Panc1 (cell line): Measurements from ENCODE around the gene FOXP2. TPM values are rescaled to one million over a fixed set of nuclear protein-coding genes. Genes with fewer than 3 reads are reported as not detected.

Experiments
- ATAC-seq: fragments of 200-7000 bp; cut with Tn5 transposase; 2 replicates; pipeline ENCODE4 v1.9.1; 2020; ENCODE audit warnings: mild to moderate bottlenecking, moderate library complexity
- BruUV-seq: library from RNA; stranded (reverse); fragments of 400-500 nt; replicated peaks from 2 replicates; lab custom pipeline; 2021; lab: Mats Ljungman, UMichigan
- CTCF ChIA-PET: fragments of 300-600 bp; sonication (Branson Sonifier 250); formaldehyde crosslinking; loops from one replicate; lab custom pipeline; 2022; ENCODE audit warnings: antibody characterized with exemption; lab: Charles Lee
- POLR2A ChIA-PET: fragments of 300-600 bp; sonication (Branson Sonifier 250); formaldehyde crosslinking; loops from one replicate; lab custom pipeline; 2022; ENCODE audit warnings: antibody characterized with exemption; lab: Charles Lee
- DNase-seq: peaks from one replicate; pipeline ENCODE4 v3.0.0-alpha.2; 2010; ENCODE audit warnings: low read depth, low spot score
- H3K27ac ChIP-seq: 2 replicates; pipeline ENCODE4 v1.5.1; 2011; ENCODE audit warnings: mild to moderate bottlenecking, low read length, inconsistent platforms
- H3K27me3 ChIP-seq: fragments of 200-500 bp; sonication (Bioruptor generic); 2 replicates; pipeline ENCODE4 v1.6.0; 2014; ENCODE audit warnings: low read length, inconsistent platforms; ENCODE audit not compliant: control insufficient read depth, insufficient read depth
- H3K36me3 ChIP-seq: fragments of 200-500 bp; sonication (Bioruptor generic); 2 replicates; pipeline ENCODE4 v1.5.1; 2014; ENCODE audit warnings: inconsistent platforms, mild to moderate bottlenecking, low read length, moderate library complexity; ENCODE audit not compliant: control insufficient read depth, insufficient read depth
- H3K4me1 ChIP-seq: 2 replicates; pipeline ENCODE4 v1.5.1; 2011; ENCODE audit warnings: inconsistent platforms, mild to moderate bottlenecking, low read length, moderate library complexity; ENCODE audit not compliant: control insufficient read depth, insufficient read depth
- H3K4me3 ChIP-seq, 2 experiments: 2 replicates each; pipeline ENCODE4 v1.5.1; 2011 to 2012; ENCODE audit warnings: low read depth in 2 of 2, low read length in 2 of 2, mild to moderate bottlenecking in 2 of 2, inconsistent platforms in 1 of 2, moderate library complexity in 1 of 2
- H3K9me3 ChIP-seq: fragments of 200-500 bp; sonication (Bioruptor generic); 2 replicates; pipeline ENCODE4 v1.5.1; 2014; ENCODE audit warnings: low read depth, mild to moderate bottlenecking, inconsistent platforms, low read length, moderate library complexity; ENCODE audit not compliant: control insufficient read depth, insufficient read depth
- CTCF ChIP-seq: fragments of 450-650 bp; IDR thresholded peaks from 2 replicates; pipeline ENCODE4 v1.5.1; 2017; ENCODE audit warnings: mild to moderate bottlenecking
- POLR2AphosphoS5 ChIP-seq: IDR thresholded peaks from 2 replicates; pipeline ENCODE4 v1.6.1; 2012; ENCODE audit warnings: mild to moderate bottlenecking, low read depth, low read length, moderate library complexity
- REST ChIP-seq, 2 experiments: IDR thresholded peaks; 2 replicates each; pipeline ENCODE4 v1.6.1; 2011 to 2012; ENCODE audit warnings: low read depth in 2 of 2, control low read depth in 1 of 2, low read length in 1 of 2, mild to moderate bottlenecking in 1 of 2, moderate library complexity in 1 of 2; ENCODE audit not compliant: insufficient read depth in 1 of 2
- SIN3A ChIP-seq: IDR thresholded peaks from 2 replicates; pipeline ENCODE4 v1.6.1; 2012; ENCODE audit warnings: low read depth, mild to moderate bottlenecking, low read length, moderate library complexity, borderline replicate concordance; ENCODE audit not compliant: insufficient read depth
- TCF7L2 ChIP-seq: IDR thresholded peaks from 2 replicates; pipeline ENCODE4 v1.6.1; 2011; ENCODE audit warnings: mild to moderate bottlenecking, low read depth, low read length, inconsistent platforms
- in situ Hi-C: cut with HindIII; loops from 2 replicates; pipeline ENCODE4 v1.10.0; 2016; ENCODE audit warnings: low sequenced_read_pairs, low pct_unique_long_range_greater_than_20kb
- intact Hi-C: fragments of 100-400 bp; cut with micrococcal nuclease; formaldehyde crosslinking; loops from one replicate; pipeline ENCODE4 v1.10.0; 2022; ENCODE audit not compliant: unreplicated experiment
- total RNA-seq: library from RNA; stranded (reverse); gene quantifications from one replicate; pipeline ENCODE4 v1.2.1, GENCODE V29; 2021; ENCODE audit not compliant: unreplicated experiment

The FOXP2 gene
- total RNA-seq, 1 experiment from 2014 or later = 0.54 TPM

- Histone ChIP-seq H3K9me3 (no peaks in the 10 kb centered on the region), H3K27me3 (no peaks in the 10 kb centered on the region), H3K36me3 (no peaks in the 10 kb centered on the region), H3K4me1 (no peaks in the 10 kb centered on the region; the same call in 1 of the 2 replicates), H3K27ac (no peak overlapping the region), H3K4me3 (no peak overlapping the region)
- no peak for TF ChIP-seq SIN3A
- no peak for TF ChIP-seq POLR2AphosphoS5
- CTCF ChIA-PET = interaction anchor here (0.6 to 1.8 kb wide), 5 partner anchors 12 to 345 kb away, joined by 3 to 11 read pairs (median 6); partner anchors contain the start of gene FOXP2
- in situ Hi-C loops (no loop called here), intact Hi-C loops (loop anchor here (2.0 kb wide), 2 partner anchors 112 to 236 kb away; no protein-coding TSS in a partner anchor)
- ATAC-seq (no peak), DNase-seq (no peak)
- BruUV-seq = no TSS peak
- POLR2A ChIA-PET = interaction anchor here (0.6 kb wide), 1 partner anchor 20 kb away, joined by 4 read pairs; no protein-coding TSS in a partner anchor
Observed at GRCh38 chr7:114426382-114426781, 11.8 kb downstream of the FOXP2 start.

- in situ Hi-C loops (no loop called here), intact Hi-C loops (loop anchor here (2.0 kb wide), 2 partner anchors 112 to 236 kb away; no protein-coding TSS in a partner anchor)
- POLR2A ChIA-PET = interaction anchor here (0.6 kb wide), 2 partner anchors 20 to 117 kb away, joined by 3 to 4 read pairs; no protein-coding TSS in a partner anchor
- Histone ChIP-seq H3K4me3 (no peak overlapping the region), H3K4me1 (no peaks in the 10 kb centered on the region; the same call in 1 of the 2 replicates), H3K27me3 (no peaks in the 10 kb centered on the region), H3K36me3 (no peaks in the 10 kb centered on the region), H3K9me3 (no peaks in the 10 kb centered on the region), H3K27ac (no peak overlapping the region)
- no peak for TF ChIP-seq POLR2AphosphoS5
- TF ChIP-seq SIN3A = no peak
- no peak for TF ChIP-seq REST (IDR thresholded peaks at IDR 0.05; ENCODE audit: insufficient read depth in 1 of 2, low read depth in 2 of 2, low read length in 1 of 2)
- TF ChIP-seq CTCF = peak; percentile 46; the same call in 1 of the 2 replicates
- TF ChIP-seq TCF7L2 = no peak
- CTCF ChIA-PET = interaction anchor here (0.6 to 1.8 kb wide), 6 partner anchors 12 to 345 kb away, joined by 3 to 11 read pairs (median 6); partner anchors contain the start of gene FOXP2
- DNase-seq (no peak), ATAC-seq (0 out of 2 replicates have a peak, but pooled peaks have one; percentile 65)
- BruUV-seq = no TSS peak
Observed at GRCh38 chr7:114426824-114427223, 12.2 kb downstream of the FOXP2 start.

GRCh38 chr7:114428211-114428610 lies 13.6 kb downstream of the FOXP2 start:
- H3K4me3 ChIP-seq = no peak overlapping the region
- TF ChIP-seq SIN3A (no peak), TCF7L2 (no peak), POLR2AphosphoS5 (no peak), REST (IDR thresholded peaks at IDR 0.05; ENCODE audit: insufficient read depth in 1 of 2, low read depth in 2 of 2, low read length in 1 of 2) (no peak), CTCF (no peak)
- no peaks in the 10 kb centered on the region; the same call in 1 of the 2 replicates for H3K4me1 ChIP-seq
- intact Hi-C loops = no loop called here
- ChIA-PET CTCF (no interaction called here), POLR2A (no interaction called here)
- BruUV-seq = no TSS peak
- ATAC-seq (no peak), DNase-seq (no peak)
- no peaks in the 10 kb centered on the region for H3K36me3 ChIP-seq
- H3K27ac ChIP-seq = peak overlapping the region; percentile 52; the same call in 1 of the 2 replicates
- H3K9me3 ChIP-seq = no peaks in the 10 kb centered on the region
- H3K27me3 ChIP-seq = no peaks in the 10 kb centered on the region
- in situ Hi-C loops = no loop called here
